OCI-LY7 (cell line): ENCODE results near the gene PKN3.

ENCODE experiments used
- EZH2phosphoT487 ChIP-seq: fragments of 200-600 bp; sonication (generic); IDR thresholded peaks from 2 replicates; pipeline ENCODE4 v1.6.1; 2018; ENCODE audit warnings: low read depth, borderline replicate concordance, mild to moderate bottlenecking, mixed run types, antibody characterized with exemption, low read length, moderate library complexity, mixed read lengths
- TF ChIP-seq, protein P1 (sequence below): fragments of 200-600 bp; sonication (generic); conservative IDR thresholded peaks from 2 replicates; pipeline ENCODE4 v1.5.1; 2014; ENCODE audit warnings: mild to moderate bottlenecking, antibody characterized with exemption, low read length, moderate library complexity, mixed read lengths

- TF ChIP-seq, protein P1, sequence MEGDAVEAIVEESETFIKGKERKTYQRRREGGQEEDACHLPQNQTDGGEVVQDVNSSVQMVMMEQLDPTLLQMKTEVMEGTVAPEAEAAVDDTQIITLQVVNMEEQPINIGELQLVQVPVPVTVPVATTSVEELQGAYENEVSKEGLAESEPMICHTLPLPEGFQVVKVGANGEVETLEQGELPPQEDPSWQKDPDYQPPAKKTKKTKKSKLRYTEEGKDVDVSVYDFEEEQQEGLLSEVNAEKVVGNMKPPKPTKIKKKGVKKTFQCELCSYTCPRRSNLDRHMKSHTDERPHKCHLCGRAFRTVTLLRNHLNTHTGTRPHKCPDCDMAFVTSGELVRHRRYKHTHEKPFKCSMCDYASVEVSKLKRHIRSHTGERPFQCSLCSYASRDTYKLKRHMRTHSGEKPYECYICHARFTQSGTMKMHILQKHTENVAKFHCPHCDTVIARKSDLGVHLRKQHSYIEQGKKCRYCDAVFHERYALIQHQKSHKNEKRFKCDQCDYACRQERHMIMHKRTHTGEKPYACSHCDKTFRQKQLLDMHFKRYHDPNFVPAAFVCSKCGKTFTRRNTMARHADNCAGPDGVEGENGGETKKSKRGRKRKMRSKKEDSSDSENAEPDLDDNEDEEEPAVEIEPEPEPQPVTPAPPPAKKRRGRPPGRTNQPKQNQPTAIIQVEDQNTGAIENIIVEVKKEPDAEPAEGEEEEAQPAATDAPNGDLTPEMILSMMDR: no peak
- TF ChIP-seq EZH2phosphoT487: no peak
These were observed 10.4 kb downstream of the PKN3 start for GRCh38 chr9:128712451-128713410.
